Measurements from ENCODE around the gene SORL1.

DNA sequence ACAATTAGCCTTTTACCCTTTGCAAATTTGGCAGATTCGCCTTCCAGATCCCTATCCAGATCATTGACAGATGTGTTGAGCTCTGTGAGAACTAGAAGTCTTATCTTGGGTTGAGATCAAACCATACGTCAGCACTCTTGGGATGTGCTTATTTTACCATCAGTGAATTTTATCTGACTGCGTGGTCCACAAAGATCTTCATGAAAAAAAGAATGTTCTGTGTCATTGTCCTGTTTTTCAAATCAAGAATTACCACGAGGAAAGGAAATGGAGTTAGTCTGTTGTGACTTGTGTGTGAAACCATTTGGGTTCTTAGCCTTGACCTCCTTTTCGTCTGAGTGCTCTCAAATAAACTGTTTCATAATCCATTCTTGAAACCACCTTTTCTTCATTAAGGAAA is 86.9 kb downstream of the SORL1 start:
- TF ChIP-seq, protein P1, sequence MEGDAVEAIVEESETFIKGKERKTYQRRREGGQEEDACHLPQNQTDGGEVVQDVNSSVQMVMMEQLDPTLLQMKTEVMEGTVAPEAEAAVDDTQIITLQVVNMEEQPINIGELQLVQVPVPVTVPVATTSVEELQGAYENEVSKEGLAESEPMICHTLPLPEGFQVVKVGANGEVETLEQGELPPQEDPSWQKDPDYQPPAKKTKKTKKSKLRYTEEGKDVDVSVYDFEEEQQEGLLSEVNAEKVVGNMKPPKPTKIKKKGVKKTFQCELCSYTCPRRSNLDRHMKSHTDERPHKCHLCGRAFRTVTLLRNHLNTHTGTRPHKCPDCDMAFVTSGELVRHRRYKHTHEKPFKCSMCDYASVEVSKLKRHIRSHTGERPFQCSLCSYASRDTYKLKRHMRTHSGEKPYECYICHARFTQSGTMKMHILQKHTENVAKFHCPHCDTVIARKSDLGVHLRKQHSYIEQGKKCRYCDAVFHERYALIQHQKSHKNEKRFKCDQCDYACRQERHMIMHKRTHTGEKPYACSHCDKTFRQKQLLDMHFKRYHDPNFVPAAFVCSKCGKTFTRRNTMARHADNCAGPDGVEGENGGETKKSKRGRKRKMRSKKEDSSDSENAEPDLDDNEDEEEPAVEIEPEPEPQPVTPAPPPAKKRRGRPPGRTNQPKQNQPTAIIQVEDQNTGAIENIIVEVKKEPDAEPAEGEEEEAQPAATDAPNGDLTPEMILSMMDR (IDR thresholded peaks at IDR 0.05; ENCODE audit: control extremely low read depth in 1 of 3, insufficient read depth in 1 of 3, low read depth in 1 of 3, low read length in 3 of 3): no peak
- TF ChIP-seq JUN (IDR thresholded peaks at IDR 0.05; ENCODE audit: low read depth, low read length) (no peak), POLR2AphosphoS5 (IDR thresholded peaks at IDR 0.05; ENCODE audit: low read depth, low read length) (no peak), ZNF274 (IDR thresholded peaks at IDR 0.05; ENCODE audit: borderline replicate concordance, extremely low read depth, low read length) (no peak), HDAC6 (IDR thresholded peaks at IDR 0.05; ENCODE audit: low read depth, low read length) (no peak)

Measured in H1 (cell line).